ENCODE results near the gene EEF1AKMT4.
"Not testable (repeated sequence)": the region's sequence is repeated elsewhere in the genome, so short reads cannot be mapped to it uniquely, and the experiment has no call there.

The EEF1AKMT4 gene

GRCh38 chr3:184260724-184261269, 11.3 kb downstream of the EEF1AKMT4 start:
- no peak for DNase-seq (ENCODE audit: low spot score)

GRCh38 chr3:184261270-184261853, 11.9 kb downstream of the EEF1AKMT4 start, which contains the start of gene CAMK2N2:
CAMK2N2 (minus strand) TSS chr3:184261553; CDS start chr3:184261285, 268 bp downstream.
- DNase-seq (ENCODE audit: low spot score), result peak; percentile 38

- no peak for DNase-seq (ENCODE audit: low spot score)
Observed at GRCh38 chr3:184261854-184262763, 12.6 kb downstream of the EEF1AKMT4 start.

- no peak for DNase-seq (ENCODE audit: low spot score)
Observed at GRCh38 chr3:184262764-184263179, 13.3 kb downstream of the EEF1AKMT4 start.

GRCh38 chr3:184267249-184267648, 17.8 kb downstream of the EEF1AKMT4 start:
- DNase-seq (ENCODE audit: low spot score), result not testable (repeated sequence)

GRCh38 chr3:184272269-184272668, 22.8 kb downstream of the EEF1AKMT4 start:
- DNase-seq (ENCODE audit: low spot score), result no peak

- no peak for DNase-seq (ENCODE audit: low spot score)
Observed at GRCh38 chr3:184275381-184275701, 25.9 kb downstream of the EEF1AKMT4 start.

- DNase-seq (ENCODE audit: low spot score), result no peak
Observed at GRCh38 chr3:184275961-184276910, 26.8 kb downstream of the EEF1AKMT4 start, which contains the start of gene ECE2. ECE2 (plus strand) TSS chr3:184276022; CDS start chr3:184276154, 132 bp downstream.

GRCh38 chr3:184277366-184277765, 27.9 kb downstream of the EEF1AKMT4 start:
- no peak for DNase-seq (ENCODE audit: low spot score)

GRCh38 chr3:184282941-184283340, 33.5 kb downstream of the EEF1AKMT4 start:
- no peak for DNase-seq (ENCODE audit: low spot score)

GRCh38 chr3:184283681-184284080, 34.2 kb downstream of the EEF1AKMT4 start:
- no peak for DNase-seq (ENCODE audit: low spot score)

GRCh38 chr3:184284696-184285095, 35.2 kb downstream of the EEF1AKMT4 start:
- peak; percentile 56 for DNase-seq (ENCODE audit: low spot score)

GRCh38 chr3:184289426-184289938, 40.0 kb downstream of the EEF1AKMT4 start:
- DNase-seq (ENCODE audit: low spot score), result peak; percentile 78

- no peak for DNase-seq (ENCODE audit: low spot score)
Observed at GRCh38 chr3:184290331-184290730, 40.9 kb downstream of the EEF1AKMT4 start.

- no peak for DNase-seq (ENCODE audit: low spot score)
Observed at GRCh38 chr3:184291044-184291737, 41.7 kb downstream of the EEF1AKMT4 start.

GRCh38 chr3:184291738-184292445, 42.4 kb downstream of the EEF1AKMT4 start:
- DNase-seq (ENCODE audit: low spot score), result no peak

GRCh38 chr3:184295771-184296170, 46.3 kb downstream of the EEF1AKMT4 start:
- no peak for DNase-seq (ENCODE audit: low spot score)

GRCh38 chr3:184296616-184297015, 47.1 kb downstream of the EEF1AKMT4 start:
- DNase-seq (ENCODE audit: low spot score), result no peak

GRCh38 chr3:184298759-184299487, 49.5 kb downstream of the EEF1AKMT4 start, which contains the start of gene PSMD2:
PSMD2 (plus strand) TSS chr3:184299241; CDS start chr3:184299267, 26 bp downstream.
- DNase-seq (ENCODE audit: low spot score), result peak; percentile 98
